Medulla oblongata (tissue), 1 donor: Measurements from ENCODE around the gene VPS26B.
A peak's percentile ranks its signal among the peaks of the same experiment; 100 is the strongest.

Experiments
- DNase-seq: peaks from one replicate; pipeline ENCODE4 v3.0.0-alpha.2; 2015; ENCODE audit errors: extremely low spot score

The VPS26B gene

GRCh38 chr11:134257101-134257500 is 32.6 kb downstream of the VPS26B start:
- no peak for DNase-seq

GRCh38 chr11:134258577-134258976 is 34.1 kb downstream of the VPS26B start:
- DNase-seq, result no peak

GRCh38 chr11:134260503-134260902 is 36.0 kb downstream of the VPS26B start:
- DNase-seq, result no peak

GRCh38 chr11:134260983-134261382 is 36.5 kb downstream of the VPS26B start:
- no peak for DNase-seq

- DNase-seq, result no peak
Observed at GRCh38 chr11:134261626-134262488, 37.4 kb downstream of the VPS26B start.

- no peak for DNase-seq
Observed at GRCh38 chr11:134264966-134265764, 40.7 kb downstream of the VPS26B start.

GRCh38 chr11:134266440-134266839 is 42.0 kb downstream of the VPS26B start:
- no peak for DNase-seq

- DNase-seq, result no peak
Observed at GRCh38 chr11:134266841-134267251, 42.4 kb downstream of the VPS26B start.

GRCh38 chr11:134267461-134267860 is 43.0 kb downstream of the VPS26B start:
- DNase-seq, result no peak

GRCh38 chr11:134267966-134268365 is 43.5 kb downstream of the VPS26B start:
- no peak for DNase-seq

GRCh38 chr11:134270250-134270714 is 45.8 kb downstream of the VPS26B start:
- DNase-seq, result no peak

- DNase-seq, result no peak
Observed at GRCh38 chr11:134271978-134272377, 47.5 kb downstream of the VPS26B start.

GRCh38 chr11:134272381-134273316 is 48.2 kb downstream of the VPS26B start:
- DNase-seq, result no peak

- DNase-seq, result no peak
Observed at GRCh38 chr11:134273317-134273712, 48.8 kb downstream of the VPS26B start.

- DNase-seq, result no peak
Observed at GRCh38 chr11:134275188-134275533, 50.7 kb downstream of the VPS26B start.

GRCh38 chr11:134275534-134276395 is 51.3 kb downstream of the VPS26B start, which contains the start of gene GLB1L3:
Gene GLB1L3, plus strand, starts transcription at chr11:134276379. Its CDS starts 362 bp downstream, at chr11:134276741.
- peak; percentile 20 for DNase-seq

- DNase-seq, result no peak
Observed at GRCh38 chr11:134276396-134277182, 52.1 kb downstream of the VPS26B start.

GRCh38 chr11:134277183-134278001 is 52.9 kb downstream of the VPS26B start:
- DNase-seq, result no peak

GRCh38 chr11:134278356-134278755 is 53.9 kb downstream of the VPS26B start:
- DNase-seq, result no peak
